ENCODE results near the gene ORAI1.
"Not testable (repeated sequence)": the region's sequence is repeated elsewhere in the genome, so short reads cannot be mapped to it uniquely, and the experiment has no call there.

ORAI1 gene

DNA sequence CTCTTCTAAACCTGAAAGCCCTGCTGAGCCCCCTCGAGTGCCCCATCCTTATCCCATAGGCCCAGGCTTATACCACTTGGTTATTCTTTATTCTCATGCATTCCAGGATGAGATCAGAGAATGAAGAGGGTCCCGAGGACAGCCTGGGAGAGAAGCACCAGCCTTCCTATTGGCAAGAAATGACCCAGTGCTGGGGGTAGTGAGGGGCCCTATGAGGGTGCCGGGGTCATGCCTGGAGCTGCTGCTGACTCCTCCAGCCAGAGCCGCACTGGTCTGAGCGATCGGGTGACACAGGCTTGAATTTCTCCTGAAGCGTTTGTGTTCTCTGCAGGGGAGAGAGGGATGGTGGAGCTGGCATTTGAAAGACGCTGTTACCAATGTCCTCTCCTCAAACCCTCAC, 25.0 kb downstream of the ORAI1 start:
- DNase-seq (ENCODE audit: low read depth), result no peak
- TF ChIP-seq, protein P1, sequence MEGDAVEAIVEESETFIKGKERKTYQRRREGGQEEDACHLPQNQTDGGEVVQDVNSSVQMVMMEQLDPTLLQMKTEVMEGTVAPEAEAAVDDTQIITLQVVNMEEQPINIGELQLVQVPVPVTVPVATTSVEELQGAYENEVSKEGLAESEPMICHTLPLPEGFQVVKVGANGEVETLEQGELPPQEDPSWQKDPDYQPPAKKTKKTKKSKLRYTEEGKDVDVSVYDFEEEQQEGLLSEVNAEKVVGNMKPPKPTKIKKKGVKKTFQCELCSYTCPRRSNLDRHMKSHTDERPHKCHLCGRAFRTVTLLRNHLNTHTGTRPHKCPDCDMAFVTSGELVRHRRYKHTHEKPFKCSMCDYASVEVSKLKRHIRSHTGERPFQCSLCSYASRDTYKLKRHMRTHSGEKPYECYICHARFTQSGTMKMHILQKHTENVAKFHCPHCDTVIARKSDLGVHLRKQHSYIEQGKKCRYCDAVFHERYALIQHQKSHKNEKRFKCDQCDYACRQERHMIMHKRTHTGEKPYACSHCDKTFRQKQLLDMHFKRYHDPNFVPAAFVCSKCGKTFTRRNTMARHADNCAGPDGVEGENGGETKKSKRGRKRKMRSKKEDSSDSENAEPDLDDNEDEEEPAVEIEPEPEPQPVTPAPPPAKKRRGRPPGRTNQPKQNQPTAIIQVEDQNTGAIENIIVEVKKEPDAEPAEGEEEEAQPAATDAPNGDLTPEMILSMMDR (IDR thresholded peaks at IDR 0.05; ENCODE audit: low read length, missing control alignments), result no peak
- no peak overlapping the region for H3K4me3 ChIP-seq (replicated peaks; ENCODE audit: low read depth, low read length)

DNA sequence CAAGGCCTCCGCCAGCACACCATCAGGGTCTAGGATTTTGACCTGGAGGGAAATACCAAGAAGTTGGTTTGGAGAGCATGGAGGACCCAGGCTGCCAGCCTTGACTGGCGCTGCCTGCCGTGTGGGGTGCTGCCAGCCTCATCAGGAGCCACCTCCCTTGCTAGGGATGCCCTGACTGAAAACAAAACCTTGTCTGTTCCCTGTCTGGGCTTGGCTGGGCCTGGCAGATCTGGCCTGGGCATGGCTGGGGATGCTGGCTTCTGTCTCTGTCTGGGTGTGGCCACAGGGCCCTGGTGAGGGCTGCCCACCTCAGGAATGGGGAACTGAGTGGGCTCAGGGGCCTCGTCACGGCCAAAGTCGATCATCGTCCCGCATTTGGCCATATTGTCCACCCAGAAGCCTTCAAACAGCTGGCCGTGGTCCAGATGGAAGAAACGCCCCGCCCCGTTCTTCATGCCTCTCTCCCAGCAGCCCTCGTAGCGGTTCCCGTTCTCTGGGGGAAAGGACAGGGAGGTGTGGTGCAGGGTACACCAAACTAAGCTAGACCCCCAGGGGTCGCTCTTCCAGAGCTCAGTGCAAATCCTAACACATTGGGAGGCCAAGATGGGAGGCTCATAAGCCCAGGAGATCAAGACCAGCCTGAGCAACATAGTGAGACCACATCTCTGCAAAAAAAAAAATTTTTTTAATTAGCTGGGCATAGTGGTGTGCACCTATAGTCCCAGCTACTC, 26.6 kb downstream of the ORAI1 start:
- no peak for DNase-seq (ENCODE audit: low read depth)
- TF ChIP-seq, protein P1 (IDR thresholded peaks at IDR 0.05; ENCODE audit: low read length, missing control alignments), result no peak
- no peak overlapping the region for H3K4me3 ChIP-seq (replicated peaks; ENCODE audit: low read depth, low read length)

DNA sequence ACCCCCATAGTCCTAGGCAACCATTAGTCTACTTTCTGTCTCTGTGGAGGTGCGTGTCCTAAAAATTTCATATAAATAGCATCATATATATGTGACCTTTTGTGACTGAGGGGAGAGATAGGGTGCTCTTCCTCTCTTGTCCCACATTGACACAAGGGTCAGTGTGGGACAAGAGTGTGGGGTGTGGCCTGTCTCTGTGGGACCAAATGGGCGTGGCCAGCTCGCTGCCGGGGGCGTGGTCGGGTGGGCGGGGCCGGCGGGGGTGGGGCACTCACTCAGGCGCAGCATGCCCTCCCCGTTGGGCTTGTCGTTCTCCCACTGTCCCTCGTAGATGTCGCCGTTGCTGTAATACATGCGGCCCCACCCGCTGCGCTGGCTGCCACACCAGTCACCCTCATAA, 27.7 kb downstream of the ORAI1 start:
- no peak for DNase-seq (ENCODE audit: low read depth)
- H3K4me3 ChIP-seq (replicated peaks; ENCODE audit: low read depth, low read length), result no peak overlapping the region
- TF ChIP-seq, protein P1 (IDR thresholded peaks at IDR 0.05; ENCODE audit: low read length, missing control alignments), result no peak

DNA sequence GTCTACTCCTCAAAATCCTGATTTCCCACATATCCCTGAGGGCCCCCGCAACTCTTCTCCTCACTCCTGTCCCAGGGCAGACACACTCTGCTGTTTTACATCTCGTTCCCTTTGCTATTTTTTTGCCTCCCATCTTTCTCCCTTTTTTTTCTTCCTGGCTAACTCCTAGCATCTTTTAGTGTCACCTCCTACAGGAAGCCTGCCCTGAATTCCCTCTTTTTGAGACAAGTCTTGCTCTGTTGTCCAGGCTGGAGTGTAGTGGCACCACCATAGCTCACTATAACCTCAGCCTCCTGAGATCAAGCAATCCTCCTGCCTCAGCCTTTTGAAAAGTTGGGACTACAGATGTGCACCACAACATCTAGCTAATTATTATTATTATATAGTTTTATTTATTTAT, 29.8 kb downstream of the ORAI1 start:
- H3K4me3 ChIP-seq (replicated peaks; ENCODE audit: low read depth, low read length), result no peak overlapping the region
- DNase-seq (ENCODE audit: low read depth), result no peak
- TF ChIP-seq, protein P1 (IDR thresholded peaks at IDR 0.05; ENCODE audit: low read length, missing control alignments), result no peak

DNA sequence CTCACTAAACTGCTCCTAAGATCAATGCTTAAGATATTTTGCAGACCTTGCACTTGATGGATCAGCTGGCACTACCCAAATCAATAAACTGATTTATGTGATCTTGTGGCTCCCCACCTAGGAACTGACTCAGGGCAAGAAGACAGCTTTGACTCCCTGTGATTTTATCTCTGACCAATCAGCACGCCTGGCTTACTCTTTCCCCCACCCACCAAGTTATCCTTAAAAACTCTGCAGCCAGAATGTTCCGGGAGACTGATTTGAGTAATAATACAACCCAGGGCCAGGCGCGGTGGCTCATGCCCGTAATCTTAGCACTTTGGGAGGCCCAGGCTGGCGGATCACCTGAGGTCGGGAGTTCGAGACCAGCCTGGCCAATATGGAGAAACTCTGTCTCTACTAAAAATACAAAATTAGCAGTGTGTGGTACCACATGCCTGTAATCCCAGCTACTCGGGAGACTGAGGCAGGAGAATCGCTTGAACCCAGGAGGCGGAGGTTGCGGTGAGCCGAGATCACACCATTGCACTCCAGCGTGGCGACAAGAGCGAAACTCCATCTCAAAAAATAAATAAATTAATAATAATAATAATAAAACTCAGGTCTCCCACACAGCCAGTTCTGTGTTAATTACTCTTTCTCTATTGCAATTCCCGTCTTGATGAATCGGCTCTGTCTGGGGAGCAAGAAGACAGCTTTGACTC, 31.1 kb downstream of the ORAI1 start:
- DNase-seq (ENCODE audit: low read depth), result no peak
- TF ChIP-seq, protein P1 (IDR thresholded peaks at IDR 0.05; ENCODE audit: low read length, missing control alignments), result no peak
- H3K4me3 ChIP-seq (replicated peaks; ENCODE audit: low read depth, low read length), result no peak overlapping the region

DNA sequence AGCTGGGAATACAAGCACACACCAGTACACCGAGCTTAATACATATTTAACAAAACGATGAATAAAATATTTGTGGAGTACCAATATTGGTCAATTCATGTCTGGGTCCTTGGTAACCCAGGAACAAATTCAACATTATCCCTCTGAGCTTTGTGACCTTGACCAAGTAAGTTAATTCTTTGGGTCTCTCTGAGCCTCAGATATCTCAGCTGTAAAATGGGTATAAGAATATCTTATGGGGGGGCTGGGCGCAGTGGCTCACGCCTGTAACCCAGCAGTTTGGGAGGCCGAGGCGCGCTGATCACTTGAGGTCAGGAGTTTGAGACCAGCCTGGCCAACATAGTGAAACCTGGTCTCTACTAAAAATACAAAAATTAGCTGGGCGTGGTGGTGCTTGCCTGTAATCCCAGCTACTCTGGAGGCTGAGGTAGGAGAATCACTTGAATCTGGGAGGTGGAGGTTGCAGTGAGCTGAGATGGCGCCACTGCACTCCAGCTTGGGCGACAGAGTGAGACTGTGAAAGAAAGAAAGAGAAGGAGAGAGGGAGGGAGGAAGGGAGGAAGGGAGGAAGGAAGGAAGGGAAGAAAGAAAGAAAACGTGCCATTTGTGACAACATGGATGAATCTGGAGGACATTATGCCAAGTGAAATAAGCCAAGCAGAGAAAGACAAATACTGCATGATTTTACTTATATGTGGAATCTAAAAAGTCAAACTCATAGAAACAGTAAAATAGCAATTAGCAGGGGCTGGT, 35.2 kb downstream of the ORAI1 start:
- DNase-seq (ENCODE audit: low read depth); H3K4me3 ChIP-seq (replicated peaks; ENCODE audit: low read depth, low read length): not testable (repeated sequence)

DNA sequence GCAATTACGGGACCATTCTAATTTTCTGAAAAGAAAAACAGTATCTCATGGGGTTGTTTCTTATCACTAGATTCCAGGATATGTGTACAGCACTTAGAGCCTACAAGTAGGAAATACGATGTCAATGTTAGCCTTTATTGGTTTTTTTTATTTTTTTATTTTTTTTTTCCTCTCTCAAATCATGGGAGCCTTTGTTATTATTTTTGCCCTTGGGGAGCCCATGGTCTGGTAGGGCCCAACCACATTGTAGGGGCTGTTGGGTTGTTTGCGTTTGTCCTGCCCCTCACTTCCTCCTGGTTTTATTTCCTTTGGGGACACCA, 37.2 kb downstream of the ORAI1 start:
- no peak for DNase-seq (ENCODE audit: low read depth)
- TF ChIP-seq, protein P1 (IDR thresholded peaks at IDR 0.05; ENCODE audit: low read length, missing control alignments), result no peak
- no peak overlapping the region for H3K4me3 ChIP-seq (replicated peaks; ENCODE audit: low read depth, low read length)

DNA sequence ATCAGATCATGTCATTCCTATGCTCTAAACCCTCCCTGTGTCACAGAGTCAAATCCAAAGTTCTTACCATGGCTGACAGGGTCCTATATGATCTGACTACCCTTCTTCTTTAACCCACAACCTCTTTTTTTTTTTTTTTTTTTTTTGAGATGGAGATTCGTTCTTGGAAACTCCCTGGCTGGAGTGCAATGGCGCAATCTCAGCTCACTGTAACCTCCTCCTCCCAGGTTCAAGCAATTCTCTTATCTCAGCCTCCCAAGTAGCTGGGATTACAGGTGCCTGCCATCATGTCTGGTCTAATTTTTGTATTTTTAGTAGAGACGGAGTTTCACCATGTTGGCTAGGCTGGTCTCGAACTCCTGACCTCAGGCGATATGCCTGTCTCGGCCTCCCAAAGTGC, 40.5 kb downstream of the ORAI1 start:
- DNase-seq (ENCODE audit: low read depth), result peak; percentile 18
- not testable (repeated sequence) for H3K4me3 ChIP-seq (replicated peaks; ENCODE audit: low read depth, low read length)

Data from fibroblast of pulmonary artery (primary cell).